Measurements from ENCODE around the gene SLC30A2. TPM values are rescaled to one million over a fixed set of nuclear protein-coding genes. Genes with fewer than 3 reads are reported as not detected.
A peak's percentile ranks its signal among the peaks of the same experiment; 100 is the strongest.

SLC30A2 gene
- total RNA-seq, 1 experiment from 2014 or later: 0.35 TPM

GRCh38 chr1:26075421-26076144 lies 29.7 kb upstream of the SLC30A2 start:
- Histone ChIP-seq H3K23ac (ENCODE audit: insufficient read length, low read depth, low read length) (no peak overlapping the region), H3K56ac (ENCODE audit: insufficient read length, low read depth, low read length) (no peak overlapping the region), H3K79me1 (ENCODE audit: insufficient read depth, low read depth, low read length, poor library complexity, severe bottlenecking) (no peaks in the 10 kb centered on the region), H3K4me1 (ENCODE audit: insufficient read depth, low read length) (no peaks in the 10 kb centered on the region; the same call in 1 of the 2 replicates), H2BK12ac (ENCODE audit: insufficient read length, low read depth, low read length) (no peak overlapping the region), H2BK20ac (ENCODE audit: low read depth, low read length, poor library complexity, severe bottlenecking) (no peak overlapping the region), H3K23me2 (ENCODE audit: insufficient read length, low read depth, low read length, poor library complexity, severe bottlenecking) (no peaks in the 10 kb centered on the region), H2BK15ac (ENCODE audit: low read depth, low read length) (no peak overlapping the region), H3K14ac (ENCODE audit: insufficient read depth, low read length) (no peak overlapping the region; the same call in 1 of the 2 replicates), H3K27me3 (ENCODE audit: insufficient read depth, low read length) (no peaks in the 10 kb centered on the region), H3T11ph (ENCODE audit: low read length) (no peak overlapping the region), H4K5ac (ENCODE audit: insufficient read length, low read depth, low read length) (no peak overlapping the region), H2BK5ac (ENCODE audit: insufficient read length, low read length) (no peak overlapping the region), H4K91ac (ENCODE audit: insufficient read length, low read depth, low read length) (no peak overlapping the region), H3K4ac (ENCODE audit: low read depth, low read length) (no peak overlapping the region), H2BK120ac (ENCODE audit: low read depth, low read length, poor library complexity, severe bottlenecking) (no peak overlapping the region), H3K9ac (ENCODE audit: extremely low read depth, insufficient read length, low read length) (no peak overlapping the region), H3K18ac (ENCODE audit: insufficient read length, low read depth, low read length) (no peak overlapping the region), H3K27ac (ENCODE audit: insufficient read length, low read depth, low read length) (no peak overlapping the region), H4K20me1 (ENCODE audit: control insufficient read depth, insufficient read depth, insufficient read length) (no peaks in the 10 kb centered on the region), H3K79me2 (ENCODE audit: insufficient read depth, low read length) (no peaks in the 10 kb centered on the region), H3K4me2 (ENCODE audit: insufficient read depth, insufficient read length, low read length) (no peak overlapping the region), H2AFZ (ENCODE audit: low read length) (no peak overlapping the region), H3K9me3 (ENCODE audit: control insufficient read depth, low read depth, low read length) (no peaks in the 10 kb centered on the region), H2AK5ac (ENCODE audit: insufficient read length, low read length) (no peak overlapping the region), H4K8ac (replicated peaks; ENCODE audit: insufficient read length, low read depth, low read length) (no peak overlapping the region)
- Mint-ChIP-seq H3K36me3 (ENCODE audit: insufficient read depth in 1 of 3, low read depth in 3 of 3) (no peaks in the 10 kb centered on the region; a peak in 1 of 7 replicates), H3K27ac (peak overlapping the region in 1 of 3 experiments; percentile 13; a peak in 1 of 7 replicates), H3K4me1 (peaks cover 12 to 15% of the 10 kb centered on the region in 2 experiments), H3K27me3 (ENCODE audit: low read depth) (peaks cover 15% of the 10 kb centered on the region), H3K9me3 (no peaks in the 10 kb centered on the region; a peak in 1 of 5 replicates), H3K4me3 (no peak overlapping the region)
- TF ChIP-seq CTCF (conservative IDR thresholded peaks at IDR 0.05): no peak
- no peak for DNase-seq
- WGBS (ENCODE audit: extremely low coverage, insufficient read length, low lambda C conversion rate): no CpG with 5 or more reads among the region's 3 CpGs
